OCI-LY3 (cell line): Measurements from ENCODE around the gene SEMA5A.

ENCODE experiments used
- CTCF ChIP-seq: fragments of 200-600, 300-600 bp; sonication (generic); IDR thresholded peaks from 2 replicates; pipeline ENCODE4 v1.5.1; 2014; ENCODE audit warnings: antibody characterized with exemption, low read length, low read depth
- EZH2phosphoT487 ChIP-seq: fragments of 200-600 bp; shearing (Covaris generic); IDR thresholded peaks from 2 replicates; pipeline ENCODE4 v1.6.1; 2018; ENCODE audit warnings: antibody characterized with exemption, mixed run types, low read depth

- no peak for TF ChIP-seq CTCF
- no peak for TF ChIP-seq EZH2phosphoT487
Observed at GRCh38 chr5:9462109-9462508, 83.8 kb downstream of the SEMA5A start.
